Uterus (tissue), 4 donors: Measurements from ENCODE around the gene HMGXB4. TPM values are rescaled to one million over a fixed set of nuclear protein-coding genes. Genes with fewer than 3 reads are reported as not detected.

Experiments
- DNase-seq, 2 donors: peaks; one replicate each; pipeline ENCODE4 v3.0.0-alpha.2; 2019 to 2020
- H3K27ac ChIP-seq, 2 donors: fragments of 200-600 bp; sonication (generic); 1 replicate in 1 of 2; 2 replicates in 1 of 2; pipeline ENCODE4 v1.5.1; 2016 to 2018
- H3K27me3 ChIP-seq, 2 donors: fragments of 200-600 bp; sonication (generic); one replicate each; pipeline ENCODE4 v1.5.1; 2018 to 2019; ENCODE audit warnings: control low read depth in 1 of 2
- H3K36me3 ChIP-seq, 2 donors: fragments of 200-600 bp; sonication (generic); one replicate each; pipeline ENCODE4 v1.5.1; 2019; ENCODE audit warnings: control low read depth in 1 of 2
- H3K4me1 ChIP-seq, 2 donors: fragments of 200-600 bp; sonication (generic); one replicate each; pipeline ENCODE4 v1.5.1; 2018 to 2019; ENCODE audit warnings: control low read depth in 1 of 2
- H3K4me3 ChIP-seq, 2 donors: fragments of 200-600 bp; sonication (generic); 1 replicate in 1 of 2; 2 replicates in 1 of 2; pipeline ENCODE4 v1.5.1; 2018 to 2019; ENCODE audit warnings: mild to moderate bottlenecking in 1 of 2
- H3K9me3 ChIP-seq, 2 donors: fragments of 200-600 bp; sonication (generic); one replicate each; pipeline ENCODE4 v1.5.1; 2019; ENCODE audit warnings: control low read depth in 1 of 2
- POLR2A ChIP-seq, 2 donors: fragments of 450-650 bp; IDR thresholded peaks; one replicate each; pipeline ENCODE4 v1.6.1; 2016; ENCODE audit warnings: antibody characterized with exemption in 2 of 2, mild to moderate bottlenecking in 1 of 2, moderate library complexity in 1 of 2
- intact Hi-C: fragments of 100-400 bp; cut with DNase I; formaldehyde crosslinking; loops from one replicate; pipeline ENCODE4 v1.15.1; 2023; ENCODE audit warnings: low total_unique reads
- microRNA-seq: library from miRNA; unstranded; fragments of <30 nt; microRNA quantifications from one replicate; pipeline ENCODE4, GENCODE V29; 2016; ENCODE audit warnings: borderline microRNAs expressed, borderline replicate concordance
- small RNA-seq: library from RNA; depleted of rRNA; stranded (forward); fragments of <200 nt; gene quantifications from one replicate; pipeline ENCODE3, GENCODE V24; 2016
- total RNA-seq, 4 donors: library from RNA; depleted of rRNA in 3 of 4; stranded (reverse); fragments of >200 nt in 3 of 4; gene quantifications; one replicate each; pipeline versions ENCODE4 v1.1.0 to v1.2.4, GENCODE V29; 2014 to 2023
- TF ChIP-seq, protein P1 (sequence below), 4 experiments: fragments of 200-600 bp in 2 of 4; fragments of 450-650 bp in 2 of 4; sonication (generic) in 2 of 4; IDR thresholded peaks; one replicate each; pipeline ENCODE4 v1.5.1; 2016 to 2019; ENCODE audit warnings: antibody characterized with exemption in 4 of 4, mild to moderate bottlenecking in 2 of 4, moderate library complexity in 1 of 4
- donor health status: DM: yes; HTN: yes; CAD: no.

Gene HMGXB4
- total RNA-seq, 4 donors from 2014 or later, result 15.1 to 29.6 (median 20.8) TPM

DNA sequence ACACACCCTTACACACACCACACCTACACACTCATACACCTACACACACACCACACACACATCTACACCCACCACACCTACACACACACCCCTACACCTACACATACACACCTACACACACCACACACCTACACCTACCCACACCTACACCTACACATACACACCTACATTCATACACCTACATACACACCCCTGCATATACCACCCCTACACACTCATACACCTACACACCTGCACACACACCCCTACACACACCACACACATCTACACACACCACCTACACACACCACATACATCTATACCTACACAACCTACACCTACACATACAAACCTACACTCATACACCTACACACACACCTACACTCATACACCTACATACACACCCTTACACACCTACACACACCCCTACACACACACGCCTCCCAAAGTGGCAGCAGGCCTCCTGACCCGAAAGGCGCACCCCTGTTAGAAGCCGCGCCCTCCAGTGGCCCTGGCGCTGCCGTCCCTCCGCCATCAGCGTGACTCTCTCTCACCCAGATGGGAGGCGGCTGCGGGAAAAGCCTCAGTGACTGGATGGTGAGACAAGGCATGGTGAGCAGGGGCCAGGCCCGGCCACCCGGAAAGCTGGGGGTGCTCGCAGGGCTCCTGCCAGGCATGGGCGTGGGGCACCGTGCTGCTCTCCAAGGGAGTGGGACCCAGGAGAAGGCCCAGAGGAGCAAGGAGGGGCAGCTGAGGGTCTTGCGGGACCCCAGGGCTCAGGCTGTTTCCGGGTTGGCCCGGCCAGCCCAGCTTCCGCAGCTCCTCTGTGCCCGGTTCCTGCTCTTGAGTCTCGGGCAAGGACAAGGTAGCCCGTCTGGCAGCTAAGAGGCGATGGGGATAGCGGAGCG is 86.6 kb downstream of the HMGXB4 start:
- Histone ChIP-seq H3K27ac (no peak overlapping the region), H3K27me3 (no peaks in the 10 kb centered on the region), H3K4me3 (no peak overlapping the region), H3K9me3 (no peaks in the 10 kb centered on the region), H3K36me3 (no peaks in the 10 kb centered on the region), H3K4me1 (no peaks in the 10 kb centered on the region)
- intact Hi-C loops, result no loop called here
- no peak for TF ChIP-seq POLR2A (IDR thresholded peaks at IDR 0.05)
- TF ChIP-seq, protein P1, sequence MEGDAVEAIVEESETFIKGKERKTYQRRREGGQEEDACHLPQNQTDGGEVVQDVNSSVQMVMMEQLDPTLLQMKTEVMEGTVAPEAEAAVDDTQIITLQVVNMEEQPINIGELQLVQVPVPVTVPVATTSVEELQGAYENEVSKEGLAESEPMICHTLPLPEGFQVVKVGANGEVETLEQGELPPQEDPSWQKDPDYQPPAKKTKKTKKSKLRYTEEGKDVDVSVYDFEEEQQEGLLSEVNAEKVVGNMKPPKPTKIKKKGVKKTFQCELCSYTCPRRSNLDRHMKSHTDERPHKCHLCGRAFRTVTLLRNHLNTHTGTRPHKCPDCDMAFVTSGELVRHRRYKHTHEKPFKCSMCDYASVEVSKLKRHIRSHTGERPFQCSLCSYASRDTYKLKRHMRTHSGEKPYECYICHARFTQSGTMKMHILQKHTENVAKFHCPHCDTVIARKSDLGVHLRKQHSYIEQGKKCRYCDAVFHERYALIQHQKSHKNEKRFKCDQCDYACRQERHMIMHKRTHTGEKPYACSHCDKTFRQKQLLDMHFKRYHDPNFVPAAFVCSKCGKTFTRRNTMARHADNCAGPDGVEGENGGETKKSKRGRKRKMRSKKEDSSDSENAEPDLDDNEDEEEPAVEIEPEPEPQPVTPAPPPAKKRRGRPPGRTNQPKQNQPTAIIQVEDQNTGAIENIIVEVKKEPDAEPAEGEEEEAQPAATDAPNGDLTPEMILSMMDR (IDR thresholded peaks at IDR 0.05), result no peak
- no peak for DNase-seq

DNA sequence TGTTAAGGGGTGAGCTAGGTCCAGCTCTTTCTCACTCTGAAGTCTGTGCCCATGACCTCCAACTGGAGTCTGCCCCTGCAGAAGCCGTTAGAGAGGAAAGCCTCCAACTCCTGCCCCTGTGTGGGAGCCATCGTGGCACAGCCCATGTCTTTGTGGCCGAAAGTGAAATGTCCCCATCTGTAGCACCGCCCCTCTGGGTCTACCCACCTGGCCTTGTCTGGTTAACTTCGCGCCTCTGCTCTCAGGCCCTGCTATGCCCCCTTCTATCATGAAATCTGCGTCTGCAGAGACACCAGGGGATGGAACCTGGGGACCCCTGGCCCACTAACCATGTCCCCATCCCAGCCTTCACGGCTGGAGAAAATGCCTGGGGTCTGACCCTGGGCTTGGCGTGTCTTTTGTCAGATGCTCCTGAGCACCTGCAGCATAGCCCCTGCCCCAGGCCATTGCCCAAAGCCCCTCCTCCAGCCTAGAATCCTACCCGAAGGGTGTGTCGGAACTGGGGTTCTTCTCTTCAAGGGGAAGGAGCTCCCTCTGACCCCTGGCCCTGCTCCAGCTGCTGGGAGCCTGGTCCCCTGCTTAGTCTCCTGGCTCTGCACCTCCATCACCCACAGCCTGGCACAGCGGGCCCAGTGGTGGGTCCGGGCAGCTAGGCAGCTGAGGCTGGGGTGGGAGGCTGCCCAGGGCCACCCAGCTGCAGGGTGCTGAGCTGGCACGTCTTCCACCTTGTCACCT is 87.8 kb downstream of the HMGXB4 start:
- Histone ChIP-seq H3K9me3 (no peaks in the 10 kb centered on the region), H3K4me3 (no peak overlapping the region), H3K36me3 (no peaks in the 10 kb centered on the region), H3K27me3 (no peaks in the 10 kb centered on the region), H3K4me1 (no peaks in the 10 kb centered on the region), H3K27ac (no peak overlapping the region)
- intact Hi-C loops, result no loop called here
- DNase-seq, result no peak
- TF ChIP-seq POLR2A (IDR thresholded peaks at IDR 0.05), result no peak
- TF ChIP-seq, protein P1 (IDR thresholded peaks at IDR 0.05), result no peak

Small RNAs within 50 kb of the gene (microRNA-seq; reads per million reads assigned to microRNA genes)
- gene MIR3909 (not detected), gene MIR6069 (not detected)

Small RNAs within 50 kb of the gene (small RNA-seq; reads per million reads assigned to genes)
- gene MIR3909, result 0.24 reads per million
- gene MIR6069, result not detected
- not detected for gene RNU7-167P

Other genes with a start within 250 kb of the HMGXB4 start
- under 1 TPM in 1 of 4 donors, not detected in 3; under 0.01 TPM for gene ISX, start 191.3 kb upstream of the HMGXB4 start, total RNA-seq
- gene TOM1, start 42.4 kb downstream of the HMGXB4 start, total RNA-seq, result 10 to 100 TPM; 21.3 to 66.7 (median 52.5) TPM
- gene HMOX1, start 123.6 kb downstream of the HMGXB4 start, total RNA-seq, result 10 to 100 TPM in 1 of 4 donors, 1 to 10 TPM in 2, under 1 TPM in 1; 0.51 to 13.8 (median 8.5) TPM
- 10 to 100 TPM; 15.9 to 60.6 (median 40.3) TPM for gene MCM5, start 142.6 kb downstream of the HMGXB4 start, total RNA-seq